SJSA1 (cell line): Measurements from ENCODE around the gene SUPT3H. TPM values are rescaled to one million over a fixed set of nuclear protein-coding genes. Genes with fewer than 3 reads are reported as not detected.

ENCODE experiments used
- DNase-seq, 2 experiments: peaks; one replicate each; pipeline ENCODE4 v3.0.0-alpha.2; 2015 to 2020; ENCODE audit warnings: low spot score in 2 of 2, low read depth in 1 of 2
- H3K27ac ChIP-seq: fragments of 250-450 bp; sonication (Bioruptor Pico); 2 replicates; pipeline ENCODE4 v1.5.1; 2020; ENCODE audit warnings: mild to moderate bottlenecking, moderate library complexity
- H3K27me3 ChIP-seq: fragments of 250-450 bp; sonication (Bioruptor Pico); replicated peaks from 2 replicates; pipeline ENCODE4 v1.5.1; 2020; ENCODE audit warnings: mild to moderate bottlenecking, moderate library complexity
- H3K36me3 ChIP-seq: fragments of 250-450 bp; sonication (Bioruptor Pico); 2 replicates; pipeline ENCODE4 v1.5.1; 2020; ENCODE audit warnings: mild to moderate bottlenecking
- H3K4me1 ChIP-seq: fragments of 250-450 bp; sonication (Bioruptor Pico); replicated peaks from 2 replicates; pipeline ENCODE4 v1.6.1; 2021; ENCODE audit warnings: mild to moderate bottlenecking
- H3K4me3 ChIP-seq: fragments of 250-450 bp; sonication (Bioruptor Pico); 2 replicates; pipeline ENCODE4 v1.5.1; 2020; ENCODE audit warnings: mild to moderate bottlenecking
- H3K9me3 ChIP-seq: fragments of 250-450 bp; sonication (Bioruptor Pico); replicated peaks from 2 replicates; pipeline ENCODE4 v1.5.1; 2020; ENCODE audit warnings: mild to moderate bottlenecking
- total RNA-seq: library from RNA; depleted of rRNA; stranded (reverse); fragments of >200 nt; shearing (Covaris generic); gene quantifications from 2 replicates; pipeline ENCODE4 v1.2.3, GENCODE V29; 2014

SUPT3H gene
- total RNA-seq, 1 experiment from 2014 or later: 6.7 TPM

DNA sequence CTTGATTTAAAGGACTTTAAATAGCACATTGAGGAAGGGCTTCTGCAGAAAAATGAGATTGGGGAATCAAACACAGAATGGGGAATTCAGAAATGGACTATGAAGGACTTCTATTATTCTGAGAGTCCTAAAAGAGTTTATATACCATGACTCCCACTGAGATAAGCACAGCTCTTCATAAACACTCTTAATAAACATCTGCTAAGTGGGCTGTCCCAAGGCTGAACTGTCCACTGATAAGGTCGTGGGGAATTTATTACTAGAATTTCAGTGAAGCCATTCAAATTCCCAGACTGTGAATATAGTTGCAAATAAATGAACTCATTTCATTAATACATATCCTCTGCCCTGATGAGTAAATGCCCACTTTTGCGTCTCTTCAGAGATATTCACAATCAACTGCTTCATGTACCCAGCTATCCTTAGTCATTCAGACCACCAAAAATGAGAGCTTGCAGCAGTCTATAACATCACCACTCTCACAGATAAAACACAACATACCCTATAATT, 517.8 kb downstream of the SUPT3H start:
- H3K27ac ChIP-seq: no peak overlapping the region
- no peaks in the 10 kb centered on the region for H3K27me3 ChIP-seq
- H3K9me3 ChIP-seq: no peaks in the 10 kb centered on the region
- no peaks in the 10 kb centered on the region for H3K36me3 ChIP-seq
- no peak overlapping the region for H3K4me3 ChIP-seq
- peaks cover 8% of the 10 kb centered on the region for H3K4me1 ChIP-seq
- no peak for DNase-seq

DNA sequence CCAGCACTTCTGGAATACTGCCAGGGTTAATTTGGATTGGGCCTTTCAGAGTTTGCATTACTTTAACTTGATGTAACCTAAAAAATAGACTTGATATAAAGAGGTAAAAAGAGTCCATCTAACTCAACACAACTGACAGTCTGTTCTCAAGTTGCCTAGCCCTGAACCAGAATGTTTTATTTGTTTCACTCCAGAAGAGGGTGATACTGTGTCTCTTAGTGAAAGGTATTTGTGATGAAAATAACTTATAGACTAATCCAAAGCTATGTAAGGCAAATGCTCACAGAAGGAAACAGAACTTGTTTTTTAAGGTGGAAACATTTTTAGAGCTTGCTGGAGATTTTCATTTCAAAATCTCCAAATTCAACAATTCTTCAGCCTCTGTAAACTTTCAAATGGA, 518.7 kb downstream of the SUPT3H start:
- H3K27me3 ChIP-seq: no peaks in the 10 kb centered on the region
- H3K4me3 ChIP-seq: no peak overlapping the region
- H3K9me3 ChIP-seq: no peaks in the 10 kb centered on the region
- H3K27ac ChIP-seq: no peak overlapping the region
- no peaks in the 10 kb centered on the region for H3K36me3 ChIP-seq
- no peak for DNase-seq
- peaks cover 8% of the 10 kb centered on the region for H3K4me1 ChIP-seq

DNA sequence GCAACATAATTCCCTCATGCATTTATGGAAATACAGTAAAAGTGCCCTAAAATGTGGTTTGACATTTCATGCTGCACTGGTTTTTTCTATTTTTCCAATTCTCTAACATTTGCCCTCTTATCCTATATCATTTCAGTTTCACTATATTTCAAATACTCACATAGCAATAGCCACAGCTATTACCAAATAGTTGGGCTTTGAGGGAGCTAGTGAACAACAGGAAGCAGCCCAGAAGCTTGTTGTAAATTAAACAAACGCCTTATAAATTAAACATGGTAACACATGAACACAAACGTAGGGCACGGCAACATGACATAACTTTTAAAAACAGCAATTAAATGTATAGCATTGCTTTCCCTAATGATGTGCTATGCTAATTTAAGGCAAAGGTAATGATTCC, 521.3 kb downstream of the SUPT3H start:
- H3K4me1 ChIP-seq: peaks cover 8% of the 10 kb centered on the region
- H3K36me3 ChIP-seq: no peaks in the 10 kb centered on the region
- no peak overlapping the region for H3K27ac ChIP-seq
- H3K4me3 ChIP-seq: no peak overlapping the region
- no peaks in the 10 kb centered on the region for H3K9me3 ChIP-seq
- DNase-seq: no peak
- no peaks in the 10 kb centered on the region for H3K27me3 ChIP-seq

DNA sequence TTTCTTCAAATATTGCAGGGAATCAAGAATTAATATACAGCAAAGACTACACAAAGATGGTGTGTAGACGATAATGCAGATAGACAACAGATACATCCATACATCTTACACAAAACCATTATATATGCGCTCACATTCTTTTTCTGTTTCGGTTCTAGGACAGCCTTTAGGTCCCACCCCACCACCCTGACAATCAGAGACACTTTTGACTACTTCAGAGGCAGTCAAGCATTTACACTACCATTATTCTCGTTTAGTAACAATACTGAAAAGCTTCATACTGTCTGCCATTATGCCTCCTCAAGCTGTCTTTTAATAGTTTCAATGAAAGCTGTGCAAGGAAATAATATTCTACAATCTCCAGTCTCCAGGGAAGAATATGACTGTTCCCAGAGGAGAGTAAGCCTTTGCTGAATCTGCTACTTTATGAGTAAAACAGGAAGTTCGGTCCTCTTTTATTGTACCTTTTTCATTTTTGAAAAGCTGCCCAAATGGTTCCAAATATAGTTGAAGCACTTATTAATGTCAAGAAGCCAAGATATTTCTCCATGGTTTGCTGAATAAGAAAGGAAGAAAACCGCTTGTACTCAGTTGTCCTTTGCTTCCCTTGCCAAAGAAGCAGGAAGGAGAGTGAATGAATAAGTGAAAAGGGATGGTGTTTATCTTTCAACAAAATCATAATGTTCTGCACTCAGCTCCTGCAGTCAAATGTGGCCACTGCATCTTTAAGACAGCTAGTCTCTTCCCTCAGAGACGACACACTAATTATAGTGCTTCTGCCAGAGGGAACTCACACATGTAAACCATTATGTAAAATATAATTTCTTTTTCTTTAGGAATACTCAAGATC, 521.9 kb downstream of the SUPT3H start:
- H3K27me3 ChIP-seq: no peaks in the 10 kb centered on the region
- peaks cover 8% of the 10 kb centered on the region for H3K4me1 ChIP-seq
- H3K4me3 ChIP-seq: no peak overlapping the region
- H3K9me3 ChIP-seq: no peaks in the 10 kb centered on the region
- no peak overlapping the region for H3K27ac ChIP-seq
- no peak for DNase-seq
- no peaks in the 10 kb centered on the region for H3K36me3 ChIP-seq

DNA sequence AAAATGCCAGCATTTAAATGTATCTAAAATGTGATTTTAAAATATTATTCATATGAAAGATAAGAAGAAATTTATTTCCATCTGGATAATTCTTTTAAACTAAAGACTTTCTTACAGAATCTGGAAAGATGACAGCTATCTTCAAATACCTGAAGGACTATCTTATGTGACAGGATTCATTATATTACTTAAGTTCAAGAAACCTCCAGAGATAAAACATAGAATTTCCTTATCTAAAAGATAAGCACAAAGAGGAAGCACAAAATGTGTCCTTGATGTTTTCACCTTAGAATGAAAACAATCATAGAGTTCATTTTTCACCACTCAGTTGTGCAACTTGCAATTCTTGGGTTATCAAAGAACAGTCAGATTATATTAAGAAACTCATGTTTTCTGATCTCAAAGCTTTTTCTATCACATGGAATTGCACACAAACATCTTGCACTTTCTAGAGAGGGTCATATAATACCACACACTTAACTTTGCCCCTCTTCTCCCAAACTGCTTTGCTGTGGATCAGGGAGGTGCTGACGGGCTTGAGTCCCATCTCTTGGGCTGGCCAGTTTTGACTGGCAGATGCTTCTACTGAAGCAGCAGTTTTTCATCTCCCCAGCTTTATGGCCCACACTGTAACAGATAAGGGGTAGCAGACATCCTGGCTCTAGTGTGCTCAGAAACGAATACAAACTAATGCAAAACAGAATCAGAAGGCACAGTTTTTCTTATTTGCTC, 522.9 kb downstream of the SUPT3H start:
- H3K36me3 ChIP-seq: no peaks in the 10 kb centered on the region
- H3K9me3 ChIP-seq: no peaks in the 10 kb centered on the region
- no peak overlapping the region for H3K27ac ChIP-seq
- H3K4me1 ChIP-seq: peaks cover 8% of the 10 kb centered on the region
- no peaks in the 10 kb centered on the region for H3K27me3 ChIP-seq
- no peak for DNase-seq
- H3K4me3 ChIP-seq: no peak overlapping the region

DNA sequence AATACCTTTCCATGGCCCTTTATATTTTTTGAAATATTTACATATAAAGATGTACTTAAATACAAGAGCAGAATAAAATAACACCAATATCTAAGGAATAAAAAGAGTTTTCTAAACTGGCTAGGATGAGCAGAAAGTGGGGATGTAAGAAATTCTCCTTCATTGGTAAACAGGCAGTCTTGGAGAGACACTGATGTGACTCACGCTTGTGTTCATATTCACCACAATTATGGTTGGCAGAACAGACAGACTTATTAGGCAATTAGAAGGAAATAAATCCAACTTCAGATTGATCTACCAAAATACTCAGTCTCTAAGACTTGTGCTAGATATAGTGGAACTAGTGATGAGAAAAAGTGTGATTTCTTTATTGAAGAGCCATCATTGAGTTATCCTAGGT, 526.6 kb downstream of the SUPT3H start:
- no peak overlapping the region for H3K4me3 ChIP-seq
- no peak overlapping the region for H3K27ac ChIP-seq
- no peaks in the 10 kb centered on the region for H3K9me3 ChIP-seq
- no peaks in the 10 kb centered on the region for H3K27me3 ChIP-seq
- H3K4me1 ChIP-seq: peaks cover 6% of the 10 kb centered on the region
- no peaks in the 10 kb centered on the region for H3K36me3 ChIP-seq
- DNase-seq: no peak

DNA sequence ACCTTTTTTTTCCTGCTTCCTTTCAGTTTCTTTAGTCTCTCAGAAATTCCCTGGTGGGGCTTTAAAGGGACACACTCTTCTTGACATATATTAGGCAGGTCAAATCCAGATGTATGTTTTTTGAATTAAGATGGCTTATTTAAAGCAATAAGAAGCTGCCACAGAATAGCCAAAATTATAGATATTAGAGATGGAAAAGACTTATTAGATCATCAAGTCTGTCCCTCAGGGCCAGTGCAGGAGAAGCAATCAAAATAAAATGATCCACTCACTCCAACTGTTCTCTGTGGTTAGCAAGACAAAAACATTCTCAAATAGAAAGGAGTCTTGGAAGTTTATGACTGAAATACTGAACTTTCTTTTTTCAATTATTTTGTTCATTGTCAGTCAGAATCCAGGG, 527.4 kb downstream of the SUPT3H start:
- Histone ChIP-seq H3K4me3 (no peak overlapping the region), H3K36me3 (no peaks in the 10 kb centered on the region), H3K27me3 (no peaks in the 10 kb centered on the region), H3K27ac (no peak overlapping the region), H3K4me1 (no peaks in the 10 kb centered on the region), H3K9me3 (no peaks in the 10 kb centered on the region)
- DNase-seq: no peak

DNA sequence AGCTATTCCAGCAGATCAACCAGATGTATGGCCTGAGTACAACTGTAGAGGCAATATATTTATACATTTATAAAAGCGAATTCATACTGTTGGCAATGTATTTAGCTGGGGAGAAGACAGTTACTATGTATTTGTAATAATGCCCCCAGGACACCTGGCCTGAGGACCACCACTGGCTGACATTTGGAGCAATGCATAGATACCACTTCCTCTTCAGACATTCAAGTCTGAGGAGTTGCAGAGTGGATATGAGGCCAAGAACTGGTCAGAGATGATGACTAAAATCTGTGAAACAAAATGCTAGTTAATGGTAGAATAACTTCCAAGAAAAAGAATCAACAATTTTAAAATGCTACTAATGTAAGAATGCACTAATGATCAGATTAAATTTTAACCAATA, 527.9 kb downstream of the SUPT3H start:
- Histone ChIP-seq H3K36me3 (no peaks in the 10 kb centered on the region), H3K4me3 (no peak overlapping the region), H3K27ac (no peak overlapping the region), H3K4me1 (no peaks in the 10 kb centered on the region), H3K9me3 (no peaks in the 10 kb centered on the region), H3K27me3 (no peaks in the 10 kb centered on the region)
- DNase-seq: no peak

DNA sequence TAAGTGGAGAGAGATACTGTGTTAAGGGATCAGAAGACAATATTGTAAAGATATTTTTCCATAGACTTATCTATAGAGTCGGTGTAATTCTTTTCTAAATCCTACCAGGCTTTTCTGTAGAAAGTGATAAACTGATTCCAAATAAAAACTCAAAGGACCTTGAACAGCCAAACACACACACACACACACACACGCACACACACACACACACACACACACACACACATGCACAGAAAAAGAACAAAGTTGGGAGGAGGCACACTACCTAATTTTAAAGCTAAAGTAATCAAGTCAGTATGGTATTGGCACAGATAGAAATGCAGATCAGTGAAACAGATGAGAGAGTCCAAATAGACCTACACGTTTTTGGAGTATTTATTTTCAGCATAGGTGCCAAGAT, 534.0 kb downstream of the SUPT3H start:
- Histone ChIP-seq H3K27ac (no peak overlapping the region), H3K4me3 (no peak overlapping the region), H3K27me3 (no peaks in the 10 kb centered on the region), H3K9me3 (no peaks in the 10 kb centered on the region), H3K36me3 (no peaks in the 10 kb centered on the region), H3K4me1 (peaks cover 7% of the 10 kb centered on the region)
- no peak for DNase-seq

DNA sequence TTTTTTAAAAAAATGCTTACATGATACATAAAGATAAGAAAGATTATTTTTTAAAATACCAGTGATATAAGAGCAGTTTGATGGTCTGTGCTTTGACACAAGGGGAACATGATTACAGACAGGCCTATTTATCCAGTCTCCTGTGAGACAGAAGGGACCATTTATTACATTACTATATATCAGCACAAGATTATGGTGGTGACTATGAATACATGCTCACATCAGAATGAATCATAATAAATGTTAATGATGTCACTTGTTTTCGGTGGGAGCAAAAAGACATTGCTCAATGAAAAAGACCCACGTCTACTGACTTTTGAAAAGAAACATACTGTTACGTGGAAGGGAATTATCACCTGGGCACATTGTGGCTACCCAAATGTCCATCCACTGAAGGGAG, 535.1 kb downstream of the SUPT3H start:
- DNase-seq: no peak
- Histone ChIP-seq H3K9me3 (no peaks in the 10 kb centered on the region), H3K27ac (no peak overlapping the region), H3K4me3 (no peak overlapping the region), H3K36me3 (no peaks in the 10 kb centered on the region), H3K27me3 (no peaks in the 10 kb centered on the region), H3K4me1 (peaks cover 7% of the 10 kb centered on the region)

DNA sequence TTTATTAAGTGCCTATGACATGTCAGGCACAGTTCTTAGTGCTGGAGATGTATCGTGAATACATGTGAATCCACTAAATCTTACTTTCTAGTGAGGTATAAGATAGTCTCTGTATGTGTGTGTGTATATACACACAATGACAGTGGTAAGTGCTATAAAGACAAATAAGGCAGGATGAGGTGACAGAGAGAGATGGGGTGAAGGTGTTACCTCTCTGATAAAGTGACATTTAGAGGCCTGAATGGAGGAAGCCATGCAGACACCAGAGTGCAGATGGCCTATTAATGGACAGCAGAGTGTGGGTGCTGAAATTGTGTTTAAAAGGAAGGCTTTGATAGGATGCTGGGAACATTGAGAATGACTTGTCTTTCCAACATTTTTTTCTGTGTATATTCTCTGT, 535.9 kb downstream of the SUPT3H start:
- no peaks in the 10 kb centered on the region for H3K9me3 ChIP-seq
- no peaks in the 10 kb centered on the region for H3K36me3 ChIP-seq
- H3K4me3 ChIP-seq: no peak overlapping the region
- DNase-seq: no peak
- peaks cover 7% of the 10 kb centered on the region for H3K4me1 ChIP-seq
- H3K27me3 ChIP-seq: no peaks in the 10 kb centered on the region
- no peak overlapping the region for H3K27ac ChIP-seq

DNA sequence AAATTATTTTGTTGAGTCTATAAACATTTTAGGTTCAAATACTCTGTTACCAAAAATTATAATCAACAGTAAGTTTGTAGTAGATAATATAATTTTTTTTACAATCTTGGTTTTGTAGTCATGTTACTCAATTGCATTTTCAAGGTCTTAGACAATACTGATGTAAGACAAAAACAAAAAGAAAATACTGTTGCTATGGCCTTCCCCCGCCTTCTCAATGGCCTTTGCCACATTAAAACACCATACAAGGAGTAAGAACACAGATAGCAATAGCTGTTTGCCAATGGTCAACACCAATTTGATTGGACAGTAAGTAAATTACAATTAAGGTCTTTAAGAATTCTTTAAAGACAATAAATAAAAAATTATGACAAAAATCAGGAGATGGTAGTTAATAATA, 540.0 kb downstream of the SUPT3H start:
- Histone ChIP-seq H3K4me1 (peaks cover 2% of the 10 kb centered on the region), H3K27ac (no peak overlapping the region), H3K27me3 (no peaks in the 10 kb centered on the region), H3K36me3 (no peaks in the 10 kb centered on the region), H3K4me3 (no peak overlapping the region), H3K9me3 (no peaks in the 10 kb centered on the region)
- DNase-seq: no peak

DNA sequence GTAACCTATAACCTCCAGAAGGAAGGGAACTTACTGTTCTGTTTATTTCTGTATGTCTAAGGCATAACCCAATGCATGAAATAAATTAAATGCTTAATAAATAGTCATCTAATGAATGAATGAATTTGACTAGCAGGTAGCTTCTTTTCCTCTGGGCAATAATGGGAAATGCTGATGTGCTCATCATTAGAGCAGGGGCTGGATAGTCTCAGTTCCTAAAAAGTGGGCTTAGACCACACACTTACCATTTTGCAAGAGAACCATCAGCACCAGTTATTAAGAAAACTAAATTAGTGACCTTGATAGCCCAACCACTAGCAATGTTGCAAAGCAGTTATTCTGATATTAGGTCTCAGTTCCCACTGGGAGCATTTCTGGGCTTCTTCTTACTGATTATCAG, 540.5 kb downstream of the SUPT3H start:
- H3K27me3 ChIP-seq: no peaks in the 10 kb centered on the region
- peaks cover under 1% of the 10 kb centered on the region; the same call in 1 of the 2 replicates for H3K4me1 ChIP-seq
- no peak overlapping the region for H3K4me3 ChIP-seq
- H3K36me3 ChIP-seq: no peaks in the 10 kb centered on the region
- DNase-seq: no peak
- no peaks in the 10 kb centered on the region for H3K9me3 ChIP-seq
- no peak overlapping the region for H3K27ac ChIP-seq

DNA sequence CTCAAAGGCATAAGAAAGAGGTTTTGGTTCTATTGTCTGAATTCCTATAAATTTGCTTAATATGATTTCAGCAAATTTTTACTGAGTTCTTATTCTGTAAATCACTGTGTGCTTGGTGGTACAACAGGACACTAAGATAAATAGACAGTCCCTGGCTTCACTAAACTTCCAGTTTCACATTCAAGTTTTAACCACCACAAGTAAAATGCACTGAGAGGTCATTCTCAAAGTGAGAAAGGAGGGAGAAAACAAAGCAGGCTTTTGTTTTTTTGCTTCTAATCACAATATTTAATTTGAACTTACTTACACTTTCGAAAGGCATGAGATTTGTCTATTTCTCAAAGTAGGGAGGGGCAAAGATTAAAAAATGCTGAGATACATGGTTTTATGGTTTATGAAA, 544.5 kb downstream of the SUPT3H start:
- Histone ChIP-seq H3K36me3 (no peaks in the 10 kb centered on the region), H3K4me1 (peaks cover 14% of the 10 kb centered on the region), H3K27me3 (no peaks in the 10 kb centered on the region), H3K4me3 (no peak overlapping the region), H3K9me3 (no peaks in the 10 kb centered on the region), H3K27ac (no peak overlapping the region)
- DNase-seq: no peak
